HCT116 (cell line): ENCODE data around the gene RBM46. TPM values are rescaled to one million over a fixed set of nuclear protein-coding genes. Genes with fewer than 3 reads are reported as not detected.

Experiments
- ATAC-seq: fragments of 200-7000 bp; cut with Tn5 transposase; 2 replicates; pipeline ENCODE4 v1.9.1; 2020; ENCODE audit warnings: mild to moderate bottlenecking, moderate library complexity
- BruUV-seq: library from RNA; stranded (reverse); fragments of 400-500 nt; replicated peaks from 2 replicates; lab custom pipeline; 2021; lab: Mats Ljungman, UMichigan
- CTCF ChIA-PET: fragments of 300-600 bp; sonication (Branson Sonifier 250); formaldehyde crosslinking; loops from one replicate; lab custom pipeline; 2021; ENCODE audit warnings: antibody characterized with exemption; lab: Charles Lee
- POLR2A ChIA-PET: fragments of 300-600, 350-600 bp; sonication (Branson Sonifier 250); formaldehyde crosslinking; loops from one replicate; lab custom pipeline; 2021; ENCODE audit warnings: antibody characterized with exemption; lab: Charles Lee
- RAD21 ChIA-PET, 2 experiments: fragments of 300-600 bp; sonication (Branson Sonifier 250); formaldehyde crosslinking; loops; one replicate each; lab custom pipeline; 2023; ENCODE audit warnings: low total read pairs in 2 of 2; ENCODE audit not compliant: uncharacterized antibody in 2 of 2, unreplicated experiment in 2 of 2, low non-redundant PET in 1 of 2; lab: Charles Lee
- DNase-seq: peaks from one replicate; pipeline ENCODE4 v3.0.0-alpha.2; 2010; ENCODE audit warnings: low read depth, low spot score
- H2AFZ ChIP-seq: fragments of 200-600 bp; shearing (Covaris generic), sonication (generic); 2 replicates; pipeline ENCODE4 v1.6.1; 2017; ENCODE audit warnings: low read depth, mixed run types, mixed read lengths, antibody characterized with exemption, low read length; ENCODE audit not compliant: poor library complexity, severe bottlenecking
- H3K27ac ChIP-seq: 2 replicates; pipeline ENCODE4 v1.5.1; 2012; ENCODE audit warnings: low read depth, low read length
- H3K27me3 ChIP-seq: fragments of 200-600 bp; sonication (generic); 2 replicates; pipeline ENCODE4 v1.6.1; 2016; ENCODE audit warnings: mixed run types, low read length, mixed read lengths; ENCODE audit not compliant: insufficient read depth
- H3K36me3 ChIP-seq, 2 experiments: fragments of 200-500 bp in 1 of 2; fragments of 200-600 bp in 1 of 2; sonication (Bioruptor generic) in 1 of 2; sonication (generic) in 1 of 2; 2 replicates each; pipeline versions ENCODE4 v1.5.1 to v1.6.1; 2014 to 2016; ENCODE audit warnings: low read length in 2 of 2, inconsistent platforms in 1 of 2, mixed read lengths in 1 of 2, mixed run types in 1 of 2; ENCODE audit not compliant: insufficient read depth in 2 of 2, control insufficient read depth in 1 of 2
- H3K4me1 ChIP-seq, 2 experiments: fragments of 200-600 bp in 1 of 2; sonication (generic) in 1 of 2; 2 replicates each; pipeline versions ENCODE4 v1.5.1 to v1.6.1; 2012 to 2017; ENCODE audit warnings: low read length in 2 of 2, inconsistent platforms in 1 of 2, mild to moderate bottlenecking in 1 of 2, mixed read lengths in 1 of 2, mixed run types in 1 of 2, moderate library complexity in 1 of 2; ENCODE audit not compliant: insufficient read depth in 2 of 2, control insufficient read depth in 1 of 2
- H3K4me2 ChIP-seq: fragments of 200-600 bp; sonication (generic); 2 replicates; pipeline ENCODE4 v1.6.1; 2017; ENCODE audit warnings: mixed run types, low read length, mixed read lengths
- H3K4me3 ChIP-seq, 2 experiments: fragments of 200-600 bp in 1 of 2; sonication (generic) in 1 of 2; replicated peaks in 1 of 2; 2 replicates each; pipeline ENCODE4 v1.5.1; 2011 to 2016; ENCODE audit warnings: low read length in 2 of 2, control low read depth in 1 of 2, low read depth in 1 of 2, mild to moderate bottlenecking in 1 of 2, mixed read lengths in 1 of 2, mixed run types in 1 of 2
- H3K79me2 ChIP-seq: fragments of 200-600 bp; sonication (generic); 2 replicates; pipeline ENCODE4 v1.6.1; 2017; ENCODE audit warnings: mild to moderate bottlenecking, mixed run types, low read length, moderate library complexity, mixed read lengths; ENCODE audit not compliant: insufficient read depth
- H3K9ac ChIP-seq: fragments of 200-600 bp; sonication (generic); 2 replicates; pipeline ENCODE4 v1.6.1; 2016; ENCODE audit warnings: low read length, mixed read lengths
- H3K9me2 ChIP-seq: fragments of 200-600 bp; sonication (generic), shearing (Covaris generic); 2 replicates; pipeline ENCODE4 v1.6.1; 2017; ENCODE audit warnings: mixed run types, mild to moderate bottlenecking, moderate library complexity; ENCODE audit not compliant: insufficient read depth
- H3K9me3 ChIP-seq, 2 experiments: fragments of 200-500 bp in 1 of 2; fragments of 200-600 bp in 1 of 2; sonication (Bioruptor generic) in 1 of 2; sonication (generic) in 1 of 2; 2 replicates each; pipeline ENCODE4 v1.6.1; 2014 to 2017; ENCODE audit warnings: low read length in 2 of 2, mixed read lengths in 2 of 2, inconsistent platforms in 1 of 2, low read depth in 1 of 2, mild to moderate bottlenecking in 1 of 2, mixed run types in 1 of 2, moderate library complexity in 1 of 2; ENCODE audit not compliant: control insufficient read depth in 1 of 2, insufficient read depth in 1 of 2
- H4K20me1 ChIP-seq: fragments of 200-600 bp; sonication (generic), shearing (Covaris generic); 2 replicates; pipeline ENCODE4 v1.6.1; 2017; ENCODE audit warnings: mixed run types, mild to moderate bottlenecking, moderate library complexity; ENCODE audit not compliant: insufficient read depth
- ATF3 ChIP-seq: IDR thresholded peaks from 2 replicates; pipeline ENCODE4 v1.6.1; 2012
- EGR1 ChIP-seq: IDR thresholded peaks from 2 replicates; pipeline ENCODE4 v1.6.1; 2012; ENCODE audit warnings: low read depth
- EZH2 ChIP-seq: fragments of 200-600 bp; sonication (generic); IDR thresholded peaks from 2 replicates; pipeline ENCODE4 v1.6.1; 2017; ENCODE audit warnings: antibody characterized with exemption, mixed run types
- EZH2phosphoT487 ChIP-seq: fragments of 200-600 bp; IDR thresholded peaks from 2 replicates; pipeline ENCODE4 v1.6.1; 2018; ENCODE audit warnings: antibody characterized with exemption, borderline replicate concordance
- JUND ChIP-seq: IDR thresholded peaks from 2 replicates; pipeline ENCODE4 v1.6.1; 2012
- POLR2A ChIP-seq: IDR thresholded peaks from 2 replicates; pipeline ENCODE4 v1.7.0; 2011; ENCODE audit warnings: borderline replicate concordance; ENCODE audit not compliant: insufficient read depth, insufficient read length; ENCODE audit errors: extremely low read depth
- RAD21 ChIP-seq: IDR thresholded peaks from 2 replicates; pipeline ENCODE4 v1.6.1; 2012; ENCODE audit warnings: low read depth, mild to moderate bottlenecking
- REST ChIP-seq: IDR thresholded peaks from 2 replicates; pipeline ENCODE4 v1.6.1; 2012; ENCODE audit warnings: low read depth
- SIN3A ChIP-seq: IDR thresholded peaks from 2 replicates; pipeline ENCODE4 v1.6.1; 2012; ENCODE audit warnings: low read depth
- SP1 ChIP-seq: IDR thresholded peaks from 2 replicates; pipeline ENCODE4 v1.6.1; 2012; ENCODE audit warnings: low read depth
- intact Hi-C: fragments of 100-400 bp; cut with micrococcal nuclease; formaldehyde crosslinking; loops from 2 replicates; pipeline ENCODE4 v1.10.0; 2022
- total RNA-seq: library from RNA; stranded (reverse); gene quantifications from one replicate; pipeline ENCODE4 v1.2.1, GENCODE V29; 2021; ENCODE audit not compliant: unreplicated experiment
- TF ChIP-seq, protein P1 (sequence below): IDR thresholded peaks from 2 replicates; pipeline ENCODE4 v1.6.1; 2012
- TF ChIP-seq, protein P2 (sequence below), 3 experiments: fragments of 200-600 bp in 1 of 3; sonication (generic) in 1 of 3; IDR thresholded peaks in 2 of 3; conservative IDR thresholded peaks in 1 of 3; 2 replicates each; pipeline ENCODE4 v1.5.1; 2012 to 2017; ENCODE audit warnings: low read depth in 2 of 3, low read length in 2 of 3, antibody characterized with exemption in 1 of 3, borderline replicate concordance in 1 of 3, control low read depth in 1 of 3, mild to moderate bottlenecking in 1 of 3, mixed read lengths in 1 of 3, mixed run types in 1 of 3, moderate library complexity in 1 of 3; ENCODE audit not compliant: insufficient read depth in 1 of 3

The RBM46 gene
- total RNA-seq, 1 experiment from 2014 or later, result 0.39 TPM

GRCh38 chr4:154739111-154739510, 42.0 kb upstream of the RBM46 start:
- TF ChIP-seq SP1 (no peak), SIN3A (no peak), JUND (no peak), REST (no peak), ATF3 (no peak), EZH2 (no peak), POLR2A (no peak), RAD21 (no peak), EZH2phosphoT487 (no peak), EGR1 (no peak)
- TF ChIP-seq, protein P1, sequence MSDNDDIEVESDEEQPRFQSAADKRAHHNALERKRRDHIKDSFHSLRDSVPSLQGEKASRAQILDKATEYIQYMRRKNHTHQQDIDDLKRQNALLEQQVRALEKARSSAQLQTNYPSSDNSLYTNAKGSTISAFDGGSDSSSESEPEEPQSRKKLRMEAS, result no peak
- TF ChIP-seq, protein P2, sequence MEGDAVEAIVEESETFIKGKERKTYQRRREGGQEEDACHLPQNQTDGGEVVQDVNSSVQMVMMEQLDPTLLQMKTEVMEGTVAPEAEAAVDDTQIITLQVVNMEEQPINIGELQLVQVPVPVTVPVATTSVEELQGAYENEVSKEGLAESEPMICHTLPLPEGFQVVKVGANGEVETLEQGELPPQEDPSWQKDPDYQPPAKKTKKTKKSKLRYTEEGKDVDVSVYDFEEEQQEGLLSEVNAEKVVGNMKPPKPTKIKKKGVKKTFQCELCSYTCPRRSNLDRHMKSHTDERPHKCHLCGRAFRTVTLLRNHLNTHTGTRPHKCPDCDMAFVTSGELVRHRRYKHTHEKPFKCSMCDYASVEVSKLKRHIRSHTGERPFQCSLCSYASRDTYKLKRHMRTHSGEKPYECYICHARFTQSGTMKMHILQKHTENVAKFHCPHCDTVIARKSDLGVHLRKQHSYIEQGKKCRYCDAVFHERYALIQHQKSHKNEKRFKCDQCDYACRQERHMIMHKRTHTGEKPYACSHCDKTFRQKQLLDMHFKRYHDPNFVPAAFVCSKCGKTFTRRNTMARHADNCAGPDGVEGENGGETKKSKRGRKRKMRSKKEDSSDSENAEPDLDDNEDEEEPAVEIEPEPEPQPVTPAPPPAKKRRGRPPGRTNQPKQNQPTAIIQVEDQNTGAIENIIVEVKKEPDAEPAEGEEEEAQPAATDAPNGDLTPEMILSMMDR (IDR thresholded peaks at IDR 0.05 in 2 of 3, conservative IDR thresholded peaks at IDR 0.05 in 1 of 3; ENCODE audit: borderline replicate concordance in 1 of 3, insufficient read depth in 1 of 3, low read depth in 2 of 3, low read length in 2 of 3), result no peak
- no peak for DNase-seq
- peaks cover 3 to 14% of the 10 kb centered on the region in 2 experiments; a peak in 3 of 4 replicates for H3K4me1 ChIP-seq
- H4K20me1 ChIP-seq, result no peaks in the 10 kb centered on the region
- no peak overlapping the region for H3K4me3 ChIP-seq
- no peaks in the 10 kb centered on the region for H3K27me3 ChIP-seq
- no peak for ATAC-seq
- intact Hi-C loops, result no loop called here
- no peak overlapping the region for H3K27ac ChIP-seq
- no peaks in the 10 kb centered on the region for H3K9me2 ChIP-seq
- H3K9me3 ChIP-seq, result no peaks in the 10 kb centered on the region
- ChIA-PET RAD21 (no interaction called here), CTCF (no interaction called here), POLR2A (no interaction called here)
- H3K4me2 ChIP-seq, result no peak overlapping the region
- no peak overlapping the region for H2AFZ ChIP-seq
- no TSS peak for BruUV-seq
- no peaks in the 10 kb centered on the region for H3K79me2 ChIP-seq
- H3K36me3 ChIP-seq, result no peaks in the 10 kb centered on the region
- no peak overlapping the region for H3K9ac ChIP-seq
